Naive thymus-derived CD4-positive, alpha-beta T cell (primary cell): Measurements from ENCODE around the gene SMYD3. TPM values are rescaled to one million over a fixed set of nuclear protein-coding genes. Genes with fewer than 3 reads are reported as not detected.

Experiments used
- ATAC-seq: fragments of 150-1000 bp; cut with Tn5 transposase; 2 replicates; pipeline ENCODE4 v1.10.0; 2021; ENCODE audit warnings: mild to moderate bottlenecking, moderate library complexity
- CTCF ChIA-PET: fragments of 350-600 bp; sonication (Branson Sonifier 250); formaldehyde crosslinking; loops from one replicate; lab custom pipeline; 2021; ENCODE audit warnings: antibody characterized with exemption; lab: Charles Lee
- POLR2A ChIA-PET: fragments of 350-600 bp; sonication (Branson Sonifier 250); formaldehyde crosslinking; loops from one replicate; lab custom pipeline; 2021; ENCODE audit warnings: antibody characterized with exemption, inconsistent platforms; lab: Charles Lee
- DNase-seq, 9 donors: peaks; one replicate each; pipeline versions ENCODE4 v3.0.0 to v3.0.0-alpha.2; 2020 to 2022; ENCODE audit warnings: mixed read lengths in 1 of 9
- H3K27ac ChIP-seq: one replicate; pipeline ENCODE4 v1.7.0; 2013; ENCODE audit warnings: mild to moderate bottlenecking, low read depth, low read length, moderate library complexity
- H3K27me3 ChIP-seq, 2 donors: one replicate each; pipeline ENCODE4 v1.7.0; 2013; ENCODE audit warnings: low read length in 2 of 2, mild to moderate bottlenecking in 2 of 2, moderate library complexity in 2 of 2; ENCODE audit not compliant: control insufficient read depth in 2 of 2, insufficient read depth in 2 of 2
- H3K36me3 ChIP-seq, 3 experiments: 1 replicate in 2 of 3; 2 replicates in 1 of 3; pipeline ENCODE4 v1.7.0; 2013; ENCODE audit warnings: low read length in 3 of 3, mild to moderate bottlenecking in 3 of 3, moderate library complexity in 1 of 3; ENCODE audit not compliant: insufficient read depth in 3 of 3, control insufficient read depth in 2 of 3
- H3K4me1 ChIP-seq, 2 donors: one replicate each; pipeline ENCODE4 v1.7.0; 2013; ENCODE audit warnings: low read length in 2 of 2, mild to moderate bottlenecking in 2 of 2, moderate library complexity in 1 of 2; ENCODE audit not compliant: control insufficient read depth in 2 of 2, insufficient read depth in 2 of 2
- H3K4me3 ChIP-seq: 2 replicates; pipeline ENCODE4 v1.7.0; 2013; ENCODE audit warnings: mild to moderate bottlenecking, low read length
- H3K9me3 ChIP-seq, 3 experiments: 1 replicate in 2 of 3; 2 replicates in 1 of 3; pipeline ENCODE4 v1.7.0; 2013; ENCODE audit warnings: low read length in 3 of 3; ENCODE audit not compliant: control insufficient read depth in 2 of 3
- H3K27ac Mint-ChIP-seq, 9 donors: one replicate each; pipeline ENCODE4 v1.8.0; 2020 to 2022; ENCODE audit warnings: mixed read lengths in 9 of 9, mild to moderate bottlenecking in 8 of 9, moderate library complexity in 5 of 9, inconsistent platforms in 2 of 9
- H3K27me3 Mint-ChIP-seq, 5 donors: one replicate each; pipeline ENCODE4 v1.8.0; 2021 to 2022; ENCODE audit warnings: mixed read lengths in 5 of 5, mild to moderate bottlenecking in 1 of 5
- H3K36me3 Mint-ChIP-seq, 5 donors: one replicate each; pipeline ENCODE4 v1.8.0; 2020 to 2022; ENCODE audit warnings: mixed read lengths in 5 of 5, mild to moderate bottlenecking in 3 of 5, inconsistent platforms in 1 of 5
- H3K4me1 Mint-ChIP-seq, 7 donors: one replicate each; pipeline ENCODE4 v1.8.0; 2020 to 2022; ENCODE audit warnings: mixed read lengths in 7 of 7, mild to moderate bottlenecking in 3 of 7, inconsistent platforms in 1 of 7
- H3K4me3 Mint-ChIP-seq, 10 donors: one replicate each; pipeline ENCODE4 v1.8.0; 2020 to 2022; ENCODE audit warnings: mild to moderate bottlenecking in 10 of 10, mixed read lengths in 10 of 10, moderate library complexity in 6 of 10, inconsistent platforms in 2 of 10
- H3K9me3 Mint-ChIP-seq, 11 donors: one replicate each; pipeline ENCODE4 v1.8.0; 2020 to 2022; ENCODE audit warnings: mixed read lengths in 11 of 11, mild to moderate bottlenecking in 4 of 11, inconsistent platforms in 1 of 11, moderate library complexity in 1 of 11
- intact Hi-C, 2 donors: fragments of 100-400 bp; cut with micrococcal nuclease; formaldehyde crosslinking; loops; one replicate each; pipeline ENCODE4 v1.15.1; 2023
- polyA plus RNA-seq, 2 donors: library from polyadenylated mRNA; unstranded; fragments of 300-500 nt; fragmentation: Illumina TruSeq; gene quantifications; one replicate each; pipeline ENCODE4 v1.2.3, GENCODE V29; 2021
- total RNA-seq, 6 experiments: library from RNA in 5 of 6; stranded (reverse) in 5 of 6; gene quantifications; 1 replicate in 5 of 6; 2 replicates in 1 of 6; pipeline ENCODE4 v1.2.3 and lab custom pipeline; 2021 to 2026

Gene SMYD3
- total and polyA plus RNA-seq, 7 experiments from 2014 or later = 19.5 to 28.6 (median 24.4) TPM

DNA sequence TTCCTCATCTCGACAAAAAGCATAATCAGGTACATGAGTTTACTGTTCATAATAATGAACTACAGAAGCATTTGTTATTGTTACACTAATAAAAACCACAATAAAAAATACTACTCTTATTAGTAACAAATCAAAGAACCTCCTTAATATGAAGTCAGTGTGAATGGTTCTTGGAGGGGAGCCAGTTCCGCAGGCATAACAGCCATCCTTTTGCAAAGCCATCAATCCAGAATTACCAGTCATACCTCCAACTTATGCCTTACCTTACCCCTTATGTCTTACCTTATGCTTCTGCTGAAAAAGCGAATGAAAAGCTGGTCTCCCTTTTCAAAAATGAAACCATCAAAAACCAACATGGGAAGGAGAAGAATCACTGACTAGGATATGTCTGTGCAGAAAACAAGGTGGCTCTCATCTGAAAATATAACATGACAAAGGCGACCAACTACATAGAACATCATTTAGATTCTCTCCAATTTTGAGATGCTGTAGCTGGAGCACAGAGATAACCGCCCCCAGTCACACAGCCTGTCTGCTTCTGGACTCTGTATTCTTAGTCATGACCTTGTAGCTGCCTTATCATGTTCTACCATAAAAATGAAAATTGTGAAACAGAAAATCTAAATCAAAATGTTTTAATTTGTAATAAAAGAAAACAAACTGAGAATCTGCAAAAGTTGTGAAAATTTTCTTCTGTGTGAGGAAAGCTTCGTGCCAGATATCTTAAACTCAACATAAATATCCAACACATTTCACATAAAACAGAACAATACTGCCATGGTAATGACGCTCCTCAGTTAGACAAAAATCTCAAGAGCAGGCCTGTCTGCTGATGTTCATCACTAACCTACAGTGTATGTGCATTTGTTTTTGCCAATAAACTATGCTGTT lies 438.2 kb downstream of the SMYD3 start:
- Mint-ChIP-seq H3K27me3 (no peaks in the 10 kb centered on the region), H3K4me1 (peaks cover 8 to 16% (median 11%) of the 10 kb centered on the region in 7 donors), H3K36me3 (peaks cover 0 to 25% (median 4%) of the 10 kb centered on the region in 5 donors), H3K4me3 (no peak overlapping the region), H3K9me3 (peaks cover 0 to 1% (median 0%) of the 10 kb centered on the region in 11 donors), H3K27ac (peak overlapping the region in 1 of 9 donors; percentile 2)
- no peaks in the 10 kb centered on the region for H3K36me3 ChIP-seq
- H3K27ac ChIP-seq = no peak overlapping the region
- no peak overlapping the region for H3K4me3 ChIP-seq
- intact Hi-C loops = no loop called here
- DNase-seq (no peak), ATAC-seq (no peak)
- no peaks in the 10 kb centered on the region for H3K4me1 ChIP-seq
- CTCF ChIA-PET = no interaction called here
- POLR2A ChIA-PET = no interaction called here
- no peaks in the 10 kb centered on the region for H3K9me3 ChIP-seq
- no peaks in the 10 kb centered on the region for H3K27me3 ChIP-seq

DNA sequence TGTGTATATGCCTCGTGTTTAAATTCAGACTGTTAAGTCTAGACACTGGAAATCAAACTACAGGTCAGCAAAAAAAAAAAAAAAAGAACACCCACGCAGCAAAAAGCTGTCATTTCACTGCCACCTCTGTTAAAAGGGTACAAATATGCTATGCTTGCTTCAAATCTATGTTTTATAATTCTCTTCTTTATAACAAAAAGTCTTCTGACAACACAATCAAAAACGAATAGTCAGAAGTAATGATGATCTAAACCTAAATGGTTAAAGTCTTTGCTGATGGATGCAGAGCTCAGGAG lies 438.9 kb downstream of the SMYD3 start:
- intact Hi-C loops = no loop called here
- Mint-ChIP-seq H3K4me3 (no peak overlapping the region), H3K27ac (peak overlapping the region in 3 of 9 donors; percentile 2 to 85 (median 26)), H3K4me1 (peaks cover 8 to 16% (median 11%) of the 10 kb centered on the region in 7 donors), H3K36me3 (peaks cover 0 to 24% (median 4%) of the 10 kb centered on the region in 5 donors), H3K9me3 (peaks cover 0 to 1% (median 0%) of the 10 kb centered on the region in 11 donors), H3K27me3 (no peaks in the 10 kb centered on the region)
- Histone ChIP-seq H3K4me3 (no peak overlapping the region), H3K4me1 (no peaks in the 10 kb centered on the region), H3K36me3 (no peaks in the 10 kb centered on the region), H3K27me3 (no peaks in the 10 kb centered on the region), H3K27ac (no peak overlapping the region), H3K9me3 (no peaks in the 10 kb centered on the region)
- ChIA-PET POLR2A (no interaction called here), CTCF (no interaction called here)
- DNase-seq (no peak), ATAC-seq (no peak)

DNA sequence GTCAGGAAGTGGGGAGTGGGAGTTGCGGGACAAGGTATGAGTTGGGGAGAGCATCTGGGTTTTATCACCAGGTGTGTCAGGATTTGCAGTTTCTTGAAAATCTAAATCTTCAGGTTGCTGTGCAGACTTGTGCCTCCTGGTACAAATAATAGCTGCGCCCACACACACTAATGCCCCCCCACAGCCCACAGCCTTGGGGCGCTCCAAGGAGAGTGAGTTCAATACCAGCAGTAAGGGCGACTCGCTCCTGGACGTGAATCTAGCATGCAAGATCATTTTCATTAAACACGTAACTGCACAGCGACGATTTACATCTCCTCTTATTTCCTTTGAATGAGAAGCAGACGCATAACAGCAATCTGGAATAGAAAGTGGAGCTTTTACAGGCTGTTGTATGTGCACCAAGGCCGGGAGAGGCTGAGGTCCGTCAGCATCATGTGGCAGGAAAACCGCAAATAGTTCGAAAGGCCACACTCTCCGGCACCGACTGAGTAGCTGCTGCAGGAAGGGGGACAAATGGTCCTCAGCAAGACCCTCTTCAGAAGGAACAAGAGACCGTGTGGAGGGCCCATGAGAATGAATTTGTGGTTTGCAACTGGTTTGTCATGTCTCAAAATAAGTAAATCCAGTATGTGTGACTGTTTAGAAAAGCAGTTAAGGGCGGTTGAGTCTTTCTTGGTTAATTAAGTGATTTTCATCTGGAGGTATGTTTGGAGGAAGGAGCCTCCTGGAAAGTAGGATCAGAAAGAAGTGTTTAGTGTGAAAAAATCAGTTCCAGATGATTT lies 439.5 kb downstream of the SMYD3 start:
- no peaks in the 10 kb centered on the region for H3K4me1 ChIP-seq
- intact Hi-C loops = no loop called here
- H3K9me3 ChIP-seq = no peaks in the 10 kb centered on the region
- no peak for ATAC-seq
- H3K27me3 ChIP-seq = no peaks in the 10 kb centered on the region
- peak overlapping the region in 2 of 10 donors; percentile 6 to 52 for H3K4me3 Mint-ChIP-seq
- peak overlapping the region in 2 of 9 donors; percentile 26 to 85 for H3K27ac Mint-ChIP-seq
- H3K36me3 ChIP-seq = no peaks in the 10 kb centered on the region
- H3K36me3 Mint-ChIP-seq = peaks cover 0 to 28% (median 4%) of the 10 kb centered on the region in 5 donors
- no peak for DNase-seq
- no peak overlapping the region for H3K4me3 ChIP-seq
- POLR2A ChIA-PET = no interaction called here
- H3K9me3 Mint-ChIP-seq = peaks cover 0 to 1% (median 0%) of the 10 kb centered on the region in 11 donors
- no peak overlapping the region for H3K27ac ChIP-seq
- H3K4me1 Mint-ChIP-seq = peaks cover 8 to 16% (median 11%) of the 10 kb centered on the region in 7 donors
- no peaks in the 10 kb centered on the region for H3K27me3 Mint-ChIP-seq
- CTCF ChIA-PET = no interaction called here

DNA sequence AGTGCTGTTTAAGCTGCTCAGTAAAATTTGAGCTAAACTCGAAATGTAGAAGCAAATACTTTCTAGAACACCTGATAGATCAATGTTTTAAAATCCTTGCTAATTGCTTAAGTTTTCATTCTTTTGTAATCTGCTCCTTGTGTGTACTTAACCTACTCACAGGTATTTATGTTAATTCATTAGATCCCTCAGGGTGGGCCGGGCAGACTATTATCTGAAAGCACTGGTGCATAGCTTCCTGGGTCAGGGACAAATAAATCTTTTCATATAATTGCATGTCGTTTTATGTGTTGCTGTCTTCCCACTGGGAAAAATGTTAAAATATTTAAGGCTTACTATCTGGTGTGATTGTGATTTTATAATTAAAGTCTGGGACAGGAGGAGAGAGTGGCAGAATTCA lies 440.5 kb downstream of the SMYD3 start:
- H3K9me3 Mint-ChIP-seq = peaks cover 0 to 1% (median 0%) of the 10 kb centered on the region in 11 donors
- Histone ChIP-seq H3K27ac (no peak overlapping the region), H3K4me1 (no peaks in the 10 kb centered on the region), H3K9me3 (no peaks in the 10 kb centered on the region), H3K27me3 (no peaks in the 10 kb centered on the region), H3K36me3 (no peaks in the 10 kb centered on the region), H3K4me3 (no peak overlapping the region)
- H3K27me3 Mint-ChIP-seq = no peaks in the 10 kb centered on the region
- DNase-seq (no peak), ATAC-seq (no peak)
- intact Hi-C loops = no loop called here
- H3K4me3 Mint-ChIP-seq = no peak overlapping the region
- POLR2A ChIA-PET = no interaction called here
- H3K4me1 Mint-ChIP-seq = peaks cover 5 to 16% (median 11%) of the 10 kb centered on the region in 7 donors
- CTCF ChIA-PET = no interaction called here
- H3K27ac Mint-ChIP-seq = peak overlapping the region in 2 of 9 donors; percentile 6 to 17
- H3K36me3 Mint-ChIP-seq = peaks cover 0 to 22% (median 4%) of the 10 kb centered on the region in 5 donors

DNA sequence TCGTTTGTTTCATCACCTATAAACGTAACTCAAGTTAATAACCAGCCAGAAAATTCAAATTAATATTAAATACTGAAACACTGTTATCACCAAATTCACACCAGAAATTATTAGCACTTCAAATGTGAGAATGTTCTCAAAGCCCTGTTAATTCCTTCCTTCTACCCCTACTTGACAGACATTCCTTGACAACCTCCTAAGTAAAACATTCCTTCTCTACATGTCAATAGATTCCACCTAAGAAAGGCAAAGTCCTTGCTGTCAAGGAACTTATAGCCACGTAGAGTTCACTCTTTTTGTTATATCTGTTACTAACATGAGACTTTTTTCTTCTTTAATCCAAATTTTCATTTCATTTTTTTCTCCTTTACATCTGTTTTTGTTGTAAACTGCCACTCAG lies 441.5 kb downstream of the SMYD3 start:
- H3K27ac Mint-ChIP-seq = no peak overlapping the region
- no peaks in the 10 kb centered on the region for H3K36me3 ChIP-seq
- CTCF ChIA-PET = no interaction called here
- H3K9me3 ChIP-seq = no peaks in the 10 kb centered on the region
- peaks cover 5 to 16% (median 11%) of the 10 kb centered on the region in 7 donors for H3K4me1 Mint-ChIP-seq
- intact Hi-C loops = no loop called here
- H3K4me1 ChIP-seq = no peaks in the 10 kb centered on the region
- no peak overlapping the region for H3K27ac ChIP-seq
- H3K4me3 Mint-ChIP-seq = no peak overlapping the region
- DNase-seq (no peak), ATAC-seq (no peak)
- peaks cover 0 to 1% (median 0%) of the 10 kb centered on the region in 11 donors for H3K9me3 Mint-ChIP-seq
- H3K36me3 Mint-ChIP-seq = peaks cover 0 to 19% (median 0%) of the 10 kb centered on the region in 5 donors
- H3K27me3 Mint-ChIP-seq = no peaks in the 10 kb centered on the region
- H3K4me3 ChIP-seq = no peak overlapping the region
- H3K27me3 ChIP-seq = no peaks in the 10 kb centered on the region
- POLR2A ChIA-PET = no interaction called here

DNA sequence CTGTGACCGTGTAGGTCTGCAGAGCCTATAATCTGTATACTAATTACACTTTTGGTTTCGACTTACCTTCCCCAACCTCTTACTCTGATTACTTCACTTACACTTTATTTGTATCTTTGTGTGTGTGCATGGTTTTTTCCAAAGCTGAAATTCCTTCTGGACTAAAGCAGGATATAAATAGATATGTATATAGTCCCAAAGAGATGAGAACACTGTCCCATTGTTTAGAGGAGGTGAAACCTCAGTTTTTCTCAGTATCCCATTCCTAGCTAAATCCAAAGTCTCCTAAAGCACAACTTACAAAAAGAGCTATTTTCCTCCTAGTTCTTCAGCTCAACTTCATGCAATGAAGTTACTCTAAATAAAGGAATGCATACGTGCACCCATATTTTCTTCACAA lies 442.2 kb downstream of the SMYD3 start:
- Histone ChIP-seq H3K27me3 (no peaks in the 10 kb centered on the region), H3K4me1 (no peaks in the 10 kb centered on the region), H3K36me3 (no peaks in the 10 kb centered on the region), H3K9me3 (no peaks in the 10 kb centered on the region), H3K27ac (no peak overlapping the region), H3K4me3 (no peak overlapping the region)
- Mint-ChIP-seq H3K27me3 (no peaks in the 10 kb centered on the region), H3K4me3 (no peak overlapping the region), H3K36me3 (peaks cover 0 to 21% (median 0%) of the 10 kb centered on the region in 5 donors), H3K27ac (no peak overlapping the region), H3K4me1 (peaks cover 5 to 16% (median 11%) of the 10 kb centered on the region in 7 donors), H3K9me3 (peaks cover 0 to 1% (median 0%) of the 10 kb centered on the region in 11 donors)
- ChIA-PET POLR2A (no interaction called here), CTCF (no interaction called here)
- ATAC-seq (no peak), DNase-seq (no peak)
- intact Hi-C loops = no loop called here
